ENCODE results near the gene DFFB. TPM values are rescaled to one million over a fixed set of nuclear protein-coding genes. Genes with fewer than 3 reads are reported as not detected.

Gene DFFB
- total and polyA plus RNA-seq, 4 experiments from 2014 or later, result 8.2 to 26.1 (median 18.1) TPM

GRCh38 chr1:3895279-3895950 lies 38.1 kb downstream of the DFFB start:
- H3K27ac ChIP-seq (ENCODE audit: low read depth, low read length), result no peak overlapping the region
- DNase-seq, result no peak
- no peaks in the 10 kb centered on the region for H3K27me3 ChIP-seq (ENCODE audit: insufficient read depth, low read length)
- CTCF ChIA-PET (ENCODE audit: partially characterized antibody), result interaction anchor here (0.7 kb wide), 1 partner anchor 38 kb away, joined by 3 read pairs; no protein-coding TSS in a partner anchor
- Mint-ChIP-seq H3K36me3 (peaks cover 23 to 46% of the 10 kb centered on the region in 2 donors), H3K9me3 (peaks cover 0 to 21% (median 13%) of the 10 kb centered on the region in 8 donors), H3K4me3 (no peak overlapping the region), H3K4me1 (peaks cover 17 to 45% (median 26%) of the 10 kb centered on the region in 4 donors), H3K27ac (no peak overlapping the region), H3K27me3 (no peaks in the 10 kb centered on the region)
- peaks cover 4% of the 10 kb centered on the region for H3K36me3 ChIP-seq (ENCODE audit: insufficient read depth, low read length)
- intact Hi-C loops (cut with micrococcal nuclease), result no loop called here
- no peaks in the 10 kb centered on the region for H3K9me3 ChIP-seq (ENCODE audit: control insufficient read depth in 1 of 2, low read length in 2 of 2)
- POLR2A ChIA-PET (ENCODE audit: partially characterized antibody), result interaction anchor here (0.9 kb wide), 1 partner anchor 9 kb away, joined by 3 read pairs; no protein-coding TSS in a partner anchor
- peaks cover 23% of the 10 kb centered on the region for H3K4me1 ChIP-seq (ENCODE audit: insufficient read depth, low read length)
- no peak overlapping the region for H3K4me3 ChIP-seq (ENCODE audit: low read length in 2 of 2)

GRCh38 chr1:3895951-3896325 lies 38.7 kb downstream of the DFFB start:
- CTCF ChIA-PET (ENCODE audit: partially characterized antibody), result interaction anchor here (0.7 kb wide), 1 partner anchor 38 kb away, joined by 3 read pairs; no protein-coding TSS in a partner anchor
- Histone ChIP-seq H3K27me3 (ENCODE audit: insufficient read depth, low read length) (no peaks in the 10 kb centered on the region), H3K27ac (ENCODE audit: low read depth, low read length) (no peak overlapping the region), H3K9me3 (ENCODE audit: control insufficient read depth in 1 of 2, low read length in 2 of 2) (no peaks in the 10 kb centered on the region), H3K4me3 (ENCODE audit: low read length in 2 of 2) (no peak overlapping the region), H3K36me3 (ENCODE audit: insufficient read depth, low read length) (no peaks in the 10 kb centered on the region), H3K4me1 (ENCODE audit: insufficient read depth, low read length) (peaks cover 18% of the 10 kb centered on the region)
- no peak overlapping the region for H3K4me3 Mint-ChIP-seq
- peaks cover 0 to 21% (median 13%) of the 10 kb centered on the region in 8 donors for H3K9me3 Mint-ChIP-seq
- no peak overlapping the region for H3K27ac Mint-ChIP-seq
- H3K4me1 Mint-ChIP-seq, result peaks cover 13 to 42% (median 24%) of the 10 kb centered on the region in 4 donors
- peaks cover 23 to 45% of the 10 kb centered on the region in 2 donors for H3K36me3 Mint-ChIP-seq
- POLR2A ChIA-PET (ENCODE audit: partially characterized antibody), result interaction anchor here (0.9 kb wide), 1 partner anchor 10 kb away, joined by 3 read pairs; no protein-coding TSS in a partner anchor
- no peak for DNase-seq
- no peaks in the 10 kb centered on the region for H3K27me3 Mint-ChIP-seq
- intact Hi-C loops (cut with micrococcal nuclease), result no loop called here

DNA sequence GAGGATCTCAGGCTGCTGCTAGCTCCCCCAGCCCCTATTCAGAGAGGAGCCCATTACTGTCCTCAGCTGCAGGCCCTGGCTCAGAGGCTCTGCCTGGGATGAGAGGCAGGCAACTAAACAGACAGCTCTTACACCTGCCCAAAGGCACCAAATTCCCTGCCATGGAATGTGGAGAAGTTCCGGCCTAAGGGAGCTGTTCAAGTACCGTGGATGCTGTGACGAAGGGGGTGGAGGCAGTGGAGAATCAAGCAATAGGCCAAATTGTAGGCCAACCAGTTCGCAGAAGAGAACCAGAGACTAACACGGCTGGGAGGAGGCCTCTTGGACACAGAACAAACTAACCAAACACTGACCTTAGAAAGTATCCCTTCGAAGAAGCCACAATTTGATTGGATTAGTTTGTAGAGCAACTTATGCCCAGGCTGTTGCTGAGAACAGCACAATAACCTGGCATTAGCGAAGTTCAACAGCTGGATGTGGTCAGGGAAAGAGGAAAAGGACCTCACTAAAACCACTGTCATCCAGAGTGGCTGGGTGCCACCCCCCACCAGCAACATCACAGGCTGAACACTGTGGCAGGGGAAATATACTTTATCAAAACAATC lies 39.2 kb downstream of the DFFB start:
- Histone ChIP-seq H3K4me3 (ENCODE audit: low read length in 2 of 2) (no peak overlapping the region), H3K4me1 (ENCODE audit: insufficient read depth, low read length) (peaks cover 23% of the 10 kb centered on the region), H3K27ac (ENCODE audit: low read depth, low read length) (no peak overlapping the region), H3K36me3 (ENCODE audit: insufficient read depth, low read length) (no peaks in the 10 kb centered on the region), H3K27me3 (ENCODE audit: insufficient read depth, low read length) (no peaks in the 10 kb centered on the region), H3K9me3 (ENCODE audit: control insufficient read depth in 1 of 2, low read length in 2 of 2) (no peaks in the 10 kb centered on the region)
- intact Hi-C loops (cut with micrococcal nuclease), result no loop called here
- peaks cover 0 to 21% (median 13%) of the 10 kb centered on the region in 8 donors for H3K9me3 Mint-ChIP-seq
- H3K4me1 Mint-ChIP-seq, result peaks cover 11 to 46% (median 22%) of the 10 kb centered on the region in 4 donors
- peak overlapping the region in 2 of 7 donors; percentile 47 to 73 for H3K27ac Mint-ChIP-seq
- no peak overlapping the region for H3K4me3 Mint-ChIP-seq
- DNase-seq, result no peak
- peaks cover 23 to 42% of the 10 kb centered on the region in 2 donors for H3K36me3 Mint-ChIP-seq
- CTCF ChIA-PET (ENCODE audit: partially characterized antibody), result no interaction called here
- POLR2A ChIA-PET (ENCODE audit: partially characterized antibody), result interaction anchor here (0.9 kb wide), 1 partner anchor 10 kb away, joined by 3 read pairs; no protein-coding TSS in a partner anchor
- no peaks in the 10 kb centered on the region for H3K27me3 Mint-ChIP-seq

GRCh38 chr1:3898475-3898735 lies 41.1 kb downstream of the DFFB start:
- peaks cover 0 to 21% (median 13%) of the 10 kb centered on the region in 8 donors for H3K9me3 Mint-ChIP-seq
- peak overlapping the region in 5 of 7 donors; percentile 45 to 98 (median 83) for H3K27ac Mint-ChIP-seq
- H3K4me3 Mint-ChIP-seq, result peak overlapping the region in 6 of 8 donors; percentile 29 to 98 (median 85)
- intact Hi-C loops (cut with micrococcal nuclease), result no loop called here
- no peaks in the 10 kb centered on the region for H3K27me3 ChIP-seq (ENCODE audit: insufficient read depth, low read length)
- no peak for DNase-seq
- no peaks in the 10 kb centered on the region for H3K9me3 ChIP-seq (ENCODE audit: control insufficient read depth in 1 of 2, low read length in 2 of 2)
- ChIA-PET CTCF (ENCODE audit: partially characterized antibody) (interaction anchor here (2.3 kb wide), 1 partner anchor 8 kb away, joined by 8 read pairs; no protein-coding TSS in a partner anchor), POLR2A (ENCODE audit: partially characterized antibody) (no interaction called here)
- H3K4me3 ChIP-seq (ENCODE audit: low read length in 2 of 2), result no peak overlapping the region
- H3K36me3 ChIP-seq (ENCODE audit: insufficient read depth, low read length), result no peaks in the 10 kb centered on the region
- H3K27me3 Mint-ChIP-seq, result no peaks in the 10 kb centered on the region
- H3K36me3 Mint-ChIP-seq, result peaks cover 19 to 33% of the 10 kb centered on the region in 2 donors
- H3K4me1 ChIP-seq (ENCODE audit: insufficient read depth, low read length), result peaks cover 42% of the 10 kb centered on the region
- H3K27ac ChIP-seq (ENCODE audit: low read depth, low read length), result no peak overlapping the region
- peaks cover 23 to 64% (median 36%) of the 10 kb centered on the region in 4 donors for H3K4me1 Mint-ChIP-seq

DNA sequence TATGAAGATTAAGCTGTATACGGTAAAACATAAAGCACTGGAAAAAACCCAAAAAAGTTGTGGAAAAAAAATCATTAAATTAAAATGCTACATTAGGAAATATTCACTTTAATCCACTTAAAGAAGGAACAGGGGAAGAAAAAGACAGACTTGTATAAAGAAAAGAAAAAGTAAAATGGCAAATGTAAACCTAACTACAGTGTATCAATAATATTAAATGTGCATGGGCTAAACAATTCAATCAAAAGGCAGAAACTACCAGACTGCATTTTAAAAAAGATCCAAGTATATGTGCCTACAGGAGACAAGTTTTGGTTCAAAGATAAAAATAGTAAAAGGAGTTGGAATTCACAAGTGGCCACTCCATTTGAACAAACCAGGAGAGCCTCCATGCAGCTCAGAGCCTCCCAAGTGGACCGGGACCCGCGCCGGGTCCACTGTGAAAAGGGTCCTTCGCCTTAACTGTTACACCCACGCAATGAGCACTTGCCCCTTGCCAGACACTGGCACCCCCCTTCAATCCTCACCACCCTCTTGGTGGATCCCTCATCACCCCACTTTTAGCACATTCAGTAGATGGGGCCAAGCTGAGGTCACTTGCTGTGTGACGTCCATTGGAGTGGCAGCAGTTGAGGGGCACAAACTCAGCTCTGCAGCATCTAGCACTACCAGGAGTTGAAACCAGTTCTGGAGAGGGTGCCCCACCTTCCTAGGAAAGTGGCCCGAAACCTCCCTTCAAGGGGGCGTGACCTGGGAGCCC lies 41.9 kb downstream of the DFFB start:
- no peak for DNase-seq
- H3K27ac Mint-ChIP-seq, result peak overlapping the region; percentile 65 to 98 (median 87)
- H3K9me3 Mint-ChIP-seq, result peaks cover 0 to 21% (median 13%) of the 10 kb centered on the region in 8 donors
- Histone ChIP-seq H3K4me3 (ENCODE audit: low read length in 2 of 2) (peak overlapping the region; percentile 54 to 84), H3K36me3 (ENCODE audit: insufficient read depth, low read length) (no peaks in the 10 kb centered on the region), H3K9me3 (ENCODE audit: control insufficient read depth in 1 of 2, low read length in 2 of 2) (no peaks in the 10 kb centered on the region), H3K4me1 (ENCODE audit: insufficient read depth, low read length) (peaks cover 49% of the 10 kb centered on the region), H3K27me3 (ENCODE audit: insufficient read depth, low read length) (no peaks in the 10 kb centered on the region), H3K27ac (ENCODE audit: low read depth, low read length) (peak overlapping the region; percentile 81)
- ChIA-PET CTCF (ENCODE audit: partially characterized antibody) (interaction anchor here (1.2 to 2.3 kb wide), 2 partner anchors 8 to 41 kb away, joined by 5 to 8 read pairs; partner anchors contain the start of genes CEP104 and DFFB), POLR2A (ENCODE audit: partially characterized antibody) (interaction anchor here (1.2 to 5.3 kb wide), 6 partner anchors 9 to 124 kb away, joined by 3 to 73 read pairs (median 8); partner anchors contain the start of genes CEP104, DFFB and LRRC47)
- intact Hi-C loops (cut with micrococcal nuclease), result no loop called here
- H3K27me3 Mint-ChIP-seq, result no peaks in the 10 kb centered on the region
- peak overlapping the region; percentile 77 to 98 (median 93) for H3K4me3 Mint-ChIP-seq
- peaks cover 28 to 71% (median 42%) of the 10 kb centered on the region in 4 donors for H3K4me1 Mint-ChIP-seq
- H3K36me3 Mint-ChIP-seq, result peaks cover 19 to 33% of the 10 kb centered on the region in 2 donors

- H3K4me1 Mint-ChIP-seq, result peaks cover 30 to 71% (median 42%) of the 10 kb centered on the region in 4 donors
- intact Hi-C loops (cut with micrococcal nuclease), result loop anchor here (1.0 kb wide), 4 partner anchors 9 to 127 kb away; partner anchors contain the start of genes CEP104, DFFB, LRRC47 and SMIM1
- H3K9me3 ChIP-seq (ENCODE audit: control insufficient read depth in 1 of 2, low read length in 2 of 2), result no peaks in the 10 kb centered on the region
- H3K36me3 Mint-ChIP-seq, result peaks cover 19 to 33% of the 10 kb centered on the region in 2 donors
- POLR2A ChIA-PET (ENCODE audit: partially characterized antibody), result interaction anchor here (1.2 to 5.3 kb wide), 6 partner anchors 9 to 124 kb away, joined by 3 to 73 read pairs (median 8); partner anchors contain the start of genes CEP104, DFFB and LRRC47
- no peaks in the 10 kb centered on the region for H3K27me3 ChIP-seq (ENCODE audit: insufficient read depth, low read length)
- H3K4me3 ChIP-seq (ENCODE audit: low read length in 2 of 2), result peak overlapping the region; percentile 54 to 84
- CTCF ChIA-PET (ENCODE audit: partially characterized antibody), result interaction anchor here (1.2 to 2.3 kb wide), 3 partner anchors 9 to 42 kb away, joined by 3 to 8 read pairs (median 5); partner anchors contain the start of genes CEP104 and DFFB
- peaks cover 52% of the 10 kb centered on the region for H3K4me1 ChIP-seq (ENCODE audit: insufficient read depth, low read length)
- H3K27ac ChIP-seq (ENCODE audit: low read depth, low read length), result peak overlapping the region; percentile 81
- H3K9me3 Mint-ChIP-seq, result peaks cover 0 to 21% (median 13%) of the 10 kb centered on the region in 8 donors
- DNase-seq, result peak in 1 of 5 donors; percentile 1
- peak overlapping the region; percentile 86 to 98 (median 94) for H3K4me3 Mint-ChIP-seq
- H3K27me3 Mint-ChIP-seq, result no peaks in the 10 kb centered on the region
- no peaks in the 10 kb centered on the region for H3K36me3 ChIP-seq (ENCODE audit: insufficient read depth, low read length)
- H3K27ac Mint-ChIP-seq, result peak overlapping the region; percentile 83 to 99 (median 96)
Observed at GRCh38 chr1:3899754-3900149, 42.5 kb downstream of the DFFB start.

Data from CD4-positive, alpha-beta memory T cell (primary cell).